Osteoblast (primary cell): ENCODE measurements around the gene EXOC3L1. TPM values are rescaled to one million over a fixed set of nuclear protein-coding genes. Genes with fewer than 3 reads are reported as not detected.

Source experiments
- DNase-seq: peaks from one replicate; pipeline ENCODE4 v3.0.0; 2011; ENCODE audit warnings: low spot score, mixed read lengths; ENCODE audit not compliant: insufficient read length; ENCODE audit errors: missing footprints
- H2AFZ ChIP-seq: 2 replicates; pipeline ENCODE4 v1.6.0; 2011; ENCODE audit warnings: mild to moderate bottlenecking, low read length
- H3K27ac ChIP-seq: 2 replicates; pipeline ENCODE4 v1.5.1; 2011; ENCODE audit warnings: mild to moderate bottlenecking, low read depth, low read length, moderate library complexity
- H3K27me3 ChIP-seq: 2 replicates; pipeline ENCODE4 v1.6.0; 2012; ENCODE audit warnings: mild to moderate bottlenecking, control low read depth, inconsistent platforms, low read length, moderate library complexity; ENCODE audit not compliant: insufficient read depth
- H3K36me3 ChIP-seq: 2 replicates; pipeline ENCODE4 v1.5.1; 2011; ENCODE audit warnings: mild to moderate bottlenecking, low read length, control low read depth, moderate library complexity; ENCODE audit not compliant: insufficient read depth
- H3K4me1 ChIP-seq: 2 replicates; pipeline ENCODE4 v1.5.1; 2011; ENCODE audit warnings: mild to moderate bottlenecking, low read length, control low read depth, moderate library complexity; ENCODE audit not compliant: insufficient read depth
- H3K4me2 ChIP-seq: 2 replicates; pipeline ENCODE4 v1.6.0; 2011; ENCODE audit warnings: mild to moderate bottlenecking, low read length; ENCODE audit not compliant: insufficient read depth
- H3K4me3 ChIP-seq: fragments of 200-600 bp; sonication (generic); 3 replicates; pipeline ENCODE4 v1.5.1; 2012; ENCODE audit warnings: mild to moderate bottlenecking, low read length, inconsistent platforms; ENCODE audit not compliant: insufficient read depth
- H3K79me2 ChIP-seq: 2 replicates; pipeline ENCODE4 v1.6.0; 2012; ENCODE audit warnings: mild to moderate bottlenecking, low read length, control low read depth, inconsistent platforms; ENCODE audit not compliant: insufficient read depth
- H3K9me3 ChIP-seq: 2 replicates; pipeline ENCODE4 v1.5.1; 2011; ENCODE audit warnings: low read depth, low read length, control low read depth
- H4K20me1 ChIP-seq: 2 replicates; pipeline ENCODE4 v1.6.0; 2012; ENCODE audit warnings: mild to moderate bottlenecking, low read length, control low read depth; ENCODE audit not compliant: insufficient read depth
- total RNA-seq: library from RNA; depleted of rRNA; stranded (reverse); fragments of >200 nt; gene quantifications from 2 replicates; pipeline ENCODE4 v1.2.3, GENCODE V29; 2012
- TF ChIP-seq, protein P1 (sequence below): IDR thresholded peaks from 2 replicates; pipeline ENCODE4 v1.5.1; 2011; ENCODE audit warnings: mild to moderate bottlenecking, low read depth, low read length, moderate library complexity; ENCODE audit errors: extremely low read depth

The EXOC3L1 gene
- total RNA-seq, 1 donor = not detected

- TF ChIP-seq, protein P1, sequence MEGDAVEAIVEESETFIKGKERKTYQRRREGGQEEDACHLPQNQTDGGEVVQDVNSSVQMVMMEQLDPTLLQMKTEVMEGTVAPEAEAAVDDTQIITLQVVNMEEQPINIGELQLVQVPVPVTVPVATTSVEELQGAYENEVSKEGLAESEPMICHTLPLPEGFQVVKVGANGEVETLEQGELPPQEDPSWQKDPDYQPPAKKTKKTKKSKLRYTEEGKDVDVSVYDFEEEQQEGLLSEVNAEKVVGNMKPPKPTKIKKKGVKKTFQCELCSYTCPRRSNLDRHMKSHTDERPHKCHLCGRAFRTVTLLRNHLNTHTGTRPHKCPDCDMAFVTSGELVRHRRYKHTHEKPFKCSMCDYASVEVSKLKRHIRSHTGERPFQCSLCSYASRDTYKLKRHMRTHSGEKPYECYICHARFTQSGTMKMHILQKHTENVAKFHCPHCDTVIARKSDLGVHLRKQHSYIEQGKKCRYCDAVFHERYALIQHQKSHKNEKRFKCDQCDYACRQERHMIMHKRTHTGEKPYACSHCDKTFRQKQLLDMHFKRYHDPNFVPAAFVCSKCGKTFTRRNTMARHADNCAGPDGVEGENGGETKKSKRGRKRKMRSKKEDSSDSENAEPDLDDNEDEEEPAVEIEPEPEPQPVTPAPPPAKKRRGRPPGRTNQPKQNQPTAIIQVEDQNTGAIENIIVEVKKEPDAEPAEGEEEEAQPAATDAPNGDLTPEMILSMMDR = no peak
- Histone ChIP-seq H3K27me3 (no peaks in the 10 kb centered on the region), H2AFZ (peak overlapping the region; percentile 90), H3K27ac (peak overlapping the region; percentile 93), H3K4me1 (peaks cover 44% of the 10 kb centered on the region), H3K4me3 (peak overlapping the region; percentile 96), H3K9me3 (no peaks in the 10 kb centered on the region), H4K20me1 (peaks cover 30% of the 10 kb centered on the region), H3K79me2 (peaks cover 11% of the 10 kb centered on the region), H3K4me2 (peak overlapping the region; percentile 98), H3K36me3 (no peaks in the 10 kb centered on the region)
- no peak for DNase-seq
Observed at GRCh38 chr16:67183284-67183626, 6.7 kb downstream of the EXOC3L1 start.

GRCh38 chr16:67182288-67182687 lies 7.6 kb downstream of the EXOC3L1 start:
- Histone ChIP-seq H3K9me3 (no peaks in the 10 kb centered on the region), H3K36me3 (no peaks in the 10 kb centered on the region), H3K4me3 (no peak overlapping the region), H2AFZ (no peak overlapping the region), H3K4me2 (peak overlapping the region; percentile 98), H3K27me3 (no peaks in the 10 kb centered on the region), H4K20me1 (peaks cover 36% of the 10 kb centered on the region), H3K79me2 (peaks cover 11% of the 10 kb centered on the region), H3K4me1 (peaks cover 44% of the 10 kb centered on the region), H3K27ac (no peak overlapping the region)
- DNase-seq = no peak
- TF ChIP-seq, protein P1 = no peak

DNA sequence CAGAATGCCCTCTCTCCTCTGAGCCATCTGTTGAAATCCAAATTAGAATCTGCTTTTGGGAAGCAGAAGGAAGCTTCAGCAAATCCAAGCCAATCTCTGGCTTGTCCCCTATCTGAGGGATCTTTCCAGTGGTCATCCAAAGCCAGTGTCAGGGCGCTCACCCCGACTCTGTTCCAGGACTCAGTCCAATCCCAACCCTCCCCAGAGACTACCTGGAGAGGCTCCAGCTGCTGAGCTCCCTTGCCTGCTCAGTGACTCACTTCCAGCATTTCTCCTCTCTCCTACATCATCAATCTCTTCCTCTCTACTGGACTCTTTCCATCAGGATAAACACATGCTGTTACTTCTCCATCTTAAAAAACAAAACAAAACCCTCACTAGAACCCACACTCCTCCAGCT lies 8.6 kb downstream of the EXOC3L1 start:
- Histone ChIP-seq H3K36me3 (no peaks in the 10 kb centered on the region), H3K79me2 (peaks cover 11% of the 10 kb centered on the region), H2AFZ (no peak overlapping the region), H3K9me3 (no peaks in the 10 kb centered on the region), H3K4me1 (peaks cover 37% of the 10 kb centered on the region), H3K4me3 (peak overlapping the region; percentile 38), H3K27ac (no peak overlapping the region), H3K4me2 (peak overlapping the region; percentile 55), H3K27me3 (no peaks in the 10 kb centered on the region), H4K20me1 (peaks cover 39% of the 10 kb centered on the region)
- TF ChIP-seq, protein P1 = no peak
- peak; percentile 99 for DNase-seq

- Histone ChIP-seq H3K36me3 (no peaks in the 10 kb centered on the region), H3K9me3 (no peaks in the 10 kb centered on the region)
- TF ChIP-seq, protein P1 = no peak
Observed at GRCh38 chr16:67180166-67180565, 9.8 kb downstream of the EXOC3L1 start.

More at GRCh38 chr16:67180166-67180565, 9.8 kb downstream of the EXOC3L1 start:
- Histone ChIP-seq H3K4me3 (no peak overlapping the region), H3K4me2 (no peak overlapping the region), H2AFZ (no peak overlapping the region), H3K27me3 (no peaks in the 10 kb centered on the region), H4K20me1 (peaks cover 38% of the 10 kb centered on the region), H3K4me1 (peaks cover 29% of the 10 kb centered on the region), H3K27ac (no peak overlapping the region), H3K79me2 (peaks cover 11% of the 10 kb centered on the region)
- DNase-seq = no peak
